HCT116 (cell line): ENCODE data around the gene MOV10. TPM values are rescaled to one million over a fixed set of nuclear protein-coding genes. Genes with fewer than 3 reads are reported as not detected.

Source experiments
- ATAC-seq: fragments of 200-7000 bp; cut with Tn5 transposase; 2 replicates; pipeline ENCODE4 v1.9.1; 2020; ENCODE audit warnings: mild to moderate bottlenecking, moderate library complexity
- BruUV-seq: library from RNA; stranded (reverse); fragments of 400-500 nt; replicated peaks from 2 replicates; lab custom pipeline; 2021; lab: Mats Ljungman, UMichigan
- CTCF ChIA-PET: fragments of 300-600 bp; sonication (Branson Sonifier 250); formaldehyde crosslinking; loops from one replicate; lab custom pipeline; 2021; ENCODE audit warnings: antibody characterized with exemption; lab: Charles Lee
- POLR2A ChIA-PET: fragments of 300-600, 350-600 bp; sonication (Branson Sonifier 250); formaldehyde crosslinking; loops from one replicate; lab custom pipeline; 2021; ENCODE audit warnings: antibody characterized with exemption; lab: Charles Lee
- RAD21 ChIA-PET, 2 experiments: fragments of 300-600 bp; sonication (Branson Sonifier 250); formaldehyde crosslinking; loops; one replicate each; lab custom pipeline; 2023; ENCODE audit warnings: low total read pairs in 2 of 2; ENCODE audit not compliant: uncharacterized antibody in 2 of 2, unreplicated experiment in 2 of 2, low non-redundant PET in 1 of 2; lab: Charles Lee
- DNase-seq: peaks from one replicate; pipeline ENCODE4 v3.0.0-alpha.2; 2010; ENCODE audit warnings: low read depth, low spot score
- H2AFZ ChIP-seq: fragments of 200-600 bp; shearing (Covaris generic), sonication (generic); 2 replicates; pipeline ENCODE4 v1.6.1; 2017; ENCODE audit warnings: low read depth, mixed run types, mixed read lengths, antibody characterized with exemption, low read length; ENCODE audit not compliant: poor library complexity, severe bottlenecking
- H3K27ac ChIP-seq: 2 replicates; pipeline ENCODE4 v1.5.1; 2012; ENCODE audit warnings: low read depth, low read length
- H3K27me3 ChIP-seq: fragments of 200-600 bp; sonication (generic); 2 replicates; pipeline ENCODE4 v1.6.1; 2016; ENCODE audit warnings: mixed run types, low read length, mixed read lengths; ENCODE audit not compliant: insufficient read depth
- H3K36me3 ChIP-seq, 2 experiments: fragments of 200-500 bp in 1 of 2; fragments of 200-600 bp in 1 of 2; sonication (Bioruptor generic) in 1 of 2; sonication (generic) in 1 of 2; 2 replicates each; pipeline versions ENCODE4 v1.5.1 to v1.6.1; 2014 to 2016; ENCODE audit warnings: low read length in 2 of 2, inconsistent platforms in 1 of 2, mixed read lengths in 1 of 2, mixed run types in 1 of 2; ENCODE audit not compliant: insufficient read depth in 2 of 2, control insufficient read depth in 1 of 2
- H3K4me1 ChIP-seq, 2 experiments: fragments of 200-600 bp in 1 of 2; sonication (generic) in 1 of 2; 2 replicates each; pipeline versions ENCODE4 v1.5.1 to v1.6.1; 2012 to 2017; ENCODE audit warnings: low read length in 2 of 2, inconsistent platforms in 1 of 2, mild to moderate bottlenecking in 1 of 2, mixed read lengths in 1 of 2, mixed run types in 1 of 2, moderate library complexity in 1 of 2; ENCODE audit not compliant: insufficient read depth in 2 of 2, control insufficient read depth in 1 of 2
- H3K4me2 ChIP-seq: fragments of 200-600 bp; sonication (generic); 2 replicates; pipeline ENCODE4 v1.6.1; 2017; ENCODE audit warnings: mixed run types, low read length, mixed read lengths
- H3K4me3 ChIP-seq, 2 experiments: fragments of 200-600 bp in 1 of 2; sonication (generic) in 1 of 2; replicated peaks in 1 of 2; 2 replicates each; pipeline ENCODE4 v1.5.1; 2011 to 2016; ENCODE audit warnings: low read length in 2 of 2, control low read depth in 1 of 2, low read depth in 1 of 2, mild to moderate bottlenecking in 1 of 2, mixed read lengths in 1 of 2, mixed run types in 1 of 2
- H3K79me2 ChIP-seq: fragments of 200-600 bp; sonication (generic); 2 replicates; pipeline ENCODE4 v1.6.1; 2017; ENCODE audit warnings: mild to moderate bottlenecking, mixed run types, low read length, moderate library complexity, mixed read lengths; ENCODE audit not compliant: insufficient read depth
- H3K9ac ChIP-seq: fragments of 200-600 bp; sonication (generic); 2 replicates; pipeline ENCODE4 v1.6.1; 2016; ENCODE audit warnings: low read length, mixed read lengths
- H3K9me2 ChIP-seq: fragments of 200-600 bp; sonication (generic), shearing (Covaris generic); 2 replicates; pipeline ENCODE4 v1.6.1; 2017; ENCODE audit warnings: mixed run types, mild to moderate bottlenecking, moderate library complexity; ENCODE audit not compliant: insufficient read depth
- H3K9me3 ChIP-seq, 2 experiments: fragments of 200-500 bp in 1 of 2; fragments of 200-600 bp in 1 of 2; sonication (Bioruptor generic) in 1 of 2; sonication (generic) in 1 of 2; 2 replicates each; pipeline ENCODE4 v1.6.1; 2014 to 2017; ENCODE audit warnings: low read length in 2 of 2, mixed read lengths in 2 of 2, inconsistent platforms in 1 of 2, low read depth in 1 of 2, mild to moderate bottlenecking in 1 of 2, mixed run types in 1 of 2, moderate library complexity in 1 of 2; ENCODE audit not compliant: control insufficient read depth in 1 of 2, insufficient read depth in 1 of 2
- H4K20me1 ChIP-seq: fragments of 200-600 bp; sonication (generic), shearing (Covaris generic); 2 replicates; pipeline ENCODE4 v1.6.1; 2017; ENCODE audit warnings: mixed run types, mild to moderate bottlenecking, moderate library complexity; ENCODE audit not compliant: insufficient read depth
- CBX3 ChIP-seq: IDR thresholded peaks from 2 replicates; pipeline ENCODE4 v1.6.1; 2012; ENCODE audit warnings: low read depth
- CEBPB ChIP-seq: IDR thresholded peaks from 2 replicates; pipeline ENCODE4 v1.6.1; 2012; ENCODE audit warnings: low read depth
- EGR1 ChIP-seq: IDR thresholded peaks from 2 replicates; pipeline ENCODE4 v1.6.1; 2012; ENCODE audit warnings: low read depth
- ELF1 ChIP-seq: IDR thresholded peaks from 2 replicates; pipeline ENCODE4 v1.6.1; 2012; ENCODE audit warnings: low read depth, borderline replicate concordance
- EZH2 ChIP-seq: fragments of 200-600 bp; sonication (generic); IDR thresholded peaks from 2 replicates; pipeline ENCODE4 v1.6.1; 2017; ENCODE audit warnings: antibody characterized with exemption, mixed run types
- EZH2phosphoT487 ChIP-seq: fragments of 200-600 bp; IDR thresholded peaks from 2 replicates; pipeline ENCODE4 v1.6.1; 2018; ENCODE audit warnings: antibody characterized with exemption, borderline replicate concordance
- FOSL1 ChIP-seq: IDR thresholded peaks from 2 replicates; pipeline ENCODE4 v1.6.1; 2012; ENCODE audit warnings: low read depth
- JUND ChIP-seq: IDR thresholded peaks from 2 replicates; pipeline ENCODE4 v1.6.1; 2012
- POLR2A ChIP-seq: IDR thresholded peaks from 2 replicates; pipeline ENCODE4 v1.7.0; 2011; ENCODE audit warnings: borderline replicate concordance; ENCODE audit not compliant: insufficient read depth, insufficient read length; ENCODE audit errors: extremely low read depth
- POLR2AphosphoS5 ChIP-seq: IDR thresholded peaks from 2 replicates; pipeline ENCODE4 v1.6.1; 2011; ENCODE audit warnings: mild to moderate bottlenecking, low read depth, low read length, moderate library complexity
- RAD21 ChIP-seq: IDR thresholded peaks from 2 replicates; pipeline ENCODE4 v1.6.1; 2012; ENCODE audit warnings: low read depth, mild to moderate bottlenecking
- SIN3A ChIP-seq: IDR thresholded peaks from 2 replicates; pipeline ENCODE4 v1.6.1; 2012; ENCODE audit warnings: low read depth
- SP1 ChIP-seq: IDR thresholded peaks from 2 replicates; pipeline ENCODE4 v1.6.1; 2012; ENCODE audit warnings: low read depth
- SRF ChIP-seq: IDR thresholded peaks from 2 replicates; pipeline ENCODE4 v1.6.1; 2012; ENCODE audit warnings: low read depth
- TCF7L2 ChIP-seq: IDR thresholded peaks from 2 replicates; pipeline ENCODE4 v1.7.0; 2011; ENCODE audit warnings: borderline replicate concordance, inconsistent platforms; ENCODE audit not compliant: insufficient read depth, insufficient read length; ENCODE audit errors: extremely low read depth
- YY1 ChIP-seq: IDR thresholded peaks from 2 replicates; pipeline ENCODE4 v1.6.1; 2011; ENCODE audit warnings: low read length, low read depth, moderate library complexity, mild to moderate bottlenecking; ENCODE audit not compliant: insufficient replicate concordance; ENCODE audit errors: extremely low read depth
- ZBTB33 ChIP-seq: IDR thresholded peaks from 2 replicates; pipeline ENCODE4 v1.6.1; 2011; ENCODE audit warnings: mild to moderate bottlenecking, low read length, moderate library complexity; ENCODE audit not compliant: insufficient replicate concordance; ENCODE audit errors: extremely low read depth
- ZFX ChIP-seq: fragments of 450-650 bp; IDR thresholded peaks from 2 replicates; pipeline ENCODE4 v1.6.1; 2017
- ZNF274 ChIP-seq: fragments of 200-500 bp; sonication (Bioruptor generic); IDR thresholded peaks from 2 replicates; pipeline ENCODE4 v1.6.1; 2014; ENCODE audit warnings: mild to moderate bottlenecking, low read depth, low read length, inconsistent platforms
- intact Hi-C: fragments of 100-400 bp; cut with micrococcal nuclease; formaldehyde crosslinking; loops from 2 replicates; pipeline ENCODE4 v1.10.0; 2022
- total RNA-seq: library from RNA; stranded (reverse); gene quantifications from one replicate; pipeline ENCODE4 v1.2.1, GENCODE V29; 2021; ENCODE audit not compliant: unreplicated experiment
- TF ChIP-seq, protein P1 (sequence below): IDR thresholded peaks from 2 replicates; pipeline ENCODE4 v1.6.1; 2012

The MOV10 gene
- total RNA-seq, 1 experiment from 2014 or later = 109 TPM

- Histone ChIP-seq H3K36me3 (no peaks in the 10 kb centered on the region), H3K4me2 (no peak overlapping the region), H3K27ac (no peak overlapping the region), H2AFZ (no peak overlapping the region), H3K9ac (no peak overlapping the region), H3K4me1 (no peaks in the 10 kb centered on the region), H3K79me2 (no peaks in the 10 kb centered on the region), H3K9me2 (no peaks in the 10 kb centered on the region), H3K27me3 (no peaks in the 10 kb centered on the region), H4K20me1 (no peaks in the 10 kb centered on the region), H3K4me3 (no peak overlapping the region), H3K9me3 (no peaks in the 10 kb centered on the region)
- intact Hi-C loops = no loop called here
- no peak for ATAC-seq
- ChIA-PET RAD21 (no interaction called here), POLR2A (no interaction called here), CTCF (no interaction called here)
- TF ChIP-seq EZH2 = no peak
- BruUV-seq = no TSS peak
- DNase-seq = no peak
These were observed 68.9 kb downstream of the MOV10 start for GRCh38 chr1:112743174-112744008.

GRCh38 chr1:112744009-112744578 lies 69.6 kb downstream of the MOV10 start:
- Histone ChIP-seq H4K20me1 (no peaks in the 10 kb centered on the region), H3K9me3 (no peaks in the 10 kb centered on the region), H3K79me2 (no peaks in the 10 kb centered on the region), H3K9me2 (no peaks in the 10 kb centered on the region), H2AFZ (no peak overlapping the region), H3K4me3 (no peak overlapping the region), H3K36me3 (no peaks in the 10 kb centered on the region), H3K4me1 (no peaks in the 10 kb centered on the region), H3K9ac (no peak overlapping the region), H3K27ac (no peak overlapping the region), H3K27me3 (no peaks in the 10 kb centered on the region), H3K4me2 (no peak overlapping the region)
- ATAC-seq (no peak), DNase-seq (no peak)
- intact Hi-C loops = no loop called here
- RAD21 ChIA-PET = no interaction called here
- TF ChIP-seq CEBPB = no peak
- TF ChIP-seq JUND = no peak
- no peak for TF ChIP-seq EGR1
- no peak for TF ChIP-seq CBX3
- TF ChIP-seq RAD21 = no peak
- no peak for TF ChIP-seq POLR2AphosphoS5
- TF ChIP-seq SP1 = no peak
- no peak for TF ChIP-seq YY1
- no peak for TF ChIP-seq FOSL1
- no peak for TF ChIP-seq ELF1
- TF ChIP-seq ZBTB33 = no peak
- TF ChIP-seq SIN3A = no peak
- TF ChIP-seq ZFX = no peak
- no peak for TF ChIP-seq POLR2A
- no peak for TF ChIP-seq TCF7L2
- TF ChIP-seq, protein P1, sequence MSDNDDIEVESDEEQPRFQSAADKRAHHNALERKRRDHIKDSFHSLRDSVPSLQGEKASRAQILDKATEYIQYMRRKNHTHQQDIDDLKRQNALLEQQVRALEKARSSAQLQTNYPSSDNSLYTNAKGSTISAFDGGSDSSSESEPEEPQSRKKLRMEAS = no peak
- TF ChIP-seq ZNF274 = no peak
- TF ChIP-seq SRF = no peak
- TF ChIP-seq EZH2 = no peak
- no peak for TF ChIP-seq EZH2phosphoT487
- no TSS peak for BruUV-seq
- CTCF ChIA-PET = no interaction called here
- POLR2A ChIA-PET = no interaction called here
